ENCODE measurements around the gene C2CD2.

GRCh38 chr21:41894922-41895557 is 58.8 kb downstream of the C2CD2 start:
- TF ChIP-seq, protein P1, sequence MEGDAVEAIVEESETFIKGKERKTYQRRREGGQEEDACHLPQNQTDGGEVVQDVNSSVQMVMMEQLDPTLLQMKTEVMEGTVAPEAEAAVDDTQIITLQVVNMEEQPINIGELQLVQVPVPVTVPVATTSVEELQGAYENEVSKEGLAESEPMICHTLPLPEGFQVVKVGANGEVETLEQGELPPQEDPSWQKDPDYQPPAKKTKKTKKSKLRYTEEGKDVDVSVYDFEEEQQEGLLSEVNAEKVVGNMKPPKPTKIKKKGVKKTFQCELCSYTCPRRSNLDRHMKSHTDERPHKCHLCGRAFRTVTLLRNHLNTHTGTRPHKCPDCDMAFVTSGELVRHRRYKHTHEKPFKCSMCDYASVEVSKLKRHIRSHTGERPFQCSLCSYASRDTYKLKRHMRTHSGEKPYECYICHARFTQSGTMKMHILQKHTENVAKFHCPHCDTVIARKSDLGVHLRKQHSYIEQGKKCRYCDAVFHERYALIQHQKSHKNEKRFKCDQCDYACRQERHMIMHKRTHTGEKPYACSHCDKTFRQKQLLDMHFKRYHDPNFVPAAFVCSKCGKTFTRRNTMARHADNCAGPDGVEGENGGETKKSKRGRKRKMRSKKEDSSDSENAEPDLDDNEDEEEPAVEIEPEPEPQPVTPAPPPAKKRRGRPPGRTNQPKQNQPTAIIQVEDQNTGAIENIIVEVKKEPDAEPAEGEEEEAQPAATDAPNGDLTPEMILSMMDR (IDR thresholded peaks at IDR 0.05) = no peak
- TF ChIP-seq EP300 (IDR thresholded peaks at IDR 0.05) = no peak

Data from tibial nerve (tissue), 4 donors.